Stimulated activated CD8-positive, alpha-beta memory T cell treated with anti-CD3 and anti-CD28 coated beads, Interleukin-12 subunit alpha, Interleukin-12 subunit beta, amount 100 ng/mL, for 1 hour (primary cell): ENCODE data around the gene TMEM208.

Experiments
- DNase-seq: peaks from one replicate; pipeline ENCODE4 v3.0.0-alpha.2; 2020; ENCODE audit warnings: low read depth

The TMEM208 gene

GRCh38 chr16:67226804-67227566, at the start of gene TMEM208:
TSS of gene TMEM208 (plus strand) at chr16:67227130. CDS start at chr16:67227219, 89 bp downstream.
- peak; percentile 97 for DNase-seq

DNA sequence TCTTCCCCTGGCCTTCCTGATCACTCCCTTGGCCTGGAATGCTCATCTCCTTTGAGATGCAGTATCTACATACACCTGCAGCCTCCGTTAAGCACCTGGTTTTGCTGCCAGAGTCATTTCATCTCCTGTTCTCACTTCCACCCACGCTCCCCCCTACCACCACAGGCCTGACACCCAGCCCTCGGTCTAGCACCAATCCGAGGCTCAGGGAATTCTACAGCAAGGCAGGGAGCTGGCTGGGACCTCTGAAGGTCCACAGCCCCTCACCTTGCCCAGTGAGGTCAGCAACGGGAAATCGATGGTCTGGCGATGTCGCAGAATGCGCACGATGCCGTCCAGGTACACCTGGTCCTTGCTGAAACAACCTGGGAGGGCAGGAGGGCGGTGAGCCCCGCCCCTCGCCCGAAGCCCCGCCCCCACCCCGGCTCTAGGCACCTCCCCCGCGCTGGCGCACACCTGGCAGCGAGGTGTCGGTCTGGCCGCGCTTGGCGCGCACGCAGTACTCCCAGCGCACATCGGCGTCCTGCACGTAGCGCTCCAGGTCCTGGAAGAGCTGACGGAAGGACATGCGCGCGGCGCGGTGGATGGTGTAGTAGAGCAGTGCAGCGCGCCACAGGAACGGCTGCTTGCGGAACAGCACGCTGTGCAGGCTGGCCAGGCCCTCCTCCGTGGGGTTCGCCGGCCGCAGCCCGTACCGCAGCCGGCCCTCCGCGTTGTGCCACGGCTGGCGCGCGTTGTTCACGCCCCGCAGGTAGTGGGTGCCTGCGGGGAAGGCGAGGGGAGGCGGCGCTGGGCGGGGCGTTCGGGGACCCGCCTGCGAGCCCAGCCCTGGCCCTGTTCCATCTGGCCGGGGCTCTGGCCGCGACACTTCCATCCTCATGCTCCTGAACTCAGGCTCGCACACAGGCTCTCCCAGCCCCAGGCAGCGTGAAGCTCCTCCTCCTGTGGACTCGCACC, 48.9 kb upstream of the TMEM208 start:
- DNase-seq: no peak

- no peak for DNase-seq
Measured at GRCh38 chr16:67179421-67180080, 47.4 kb upstream of the TMEM208 start.

- DNase-seq: no peak
Measured at GRCh38 chr16:67180166-67180565, 46.8 kb upstream of the TMEM208 start.

GRCh38 chr16:67181346-67181745, 45.6 kb upstream of the TMEM208 start:
- no peak for DNase-seq

DNA sequence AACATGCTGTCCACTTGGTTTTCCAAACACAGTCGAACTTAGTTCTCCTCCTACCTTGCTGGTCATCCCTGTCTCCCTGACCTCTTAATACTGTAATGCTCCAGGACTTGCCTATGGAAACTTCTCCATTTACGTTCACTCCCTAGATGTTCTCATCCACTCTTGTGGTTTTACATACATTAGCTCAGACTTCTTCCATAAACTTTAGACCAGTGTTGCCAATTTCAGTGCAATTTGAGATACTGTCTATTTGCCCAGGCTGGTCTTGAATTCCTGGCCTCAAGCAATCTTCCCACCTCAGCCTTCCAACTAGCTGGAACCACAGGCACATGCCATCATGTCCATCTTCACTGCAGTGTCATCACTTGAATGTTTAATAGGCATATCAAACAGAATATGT, 44.6 kb upstream of the TMEM208 start:
- no peak for DNase-seq

DNA sequence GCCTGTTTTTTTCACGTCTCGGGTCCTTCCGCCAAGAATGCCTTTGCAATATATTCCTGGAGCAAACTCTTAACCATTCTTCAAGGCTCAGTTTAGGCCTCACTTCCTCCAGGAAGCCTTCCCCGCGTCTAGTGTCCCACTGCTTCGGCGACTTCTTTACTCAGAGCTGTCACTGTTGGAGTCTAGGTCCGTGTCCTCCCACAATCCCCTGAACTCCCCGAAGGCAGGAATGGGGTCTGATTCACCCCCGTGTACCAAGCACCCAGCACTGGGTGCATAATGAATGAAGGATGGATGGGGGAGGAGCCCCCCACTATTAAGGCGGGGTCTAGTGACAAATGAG, 43.7 kb upstream of the TMEM208 start:
- DNase-seq: no peak

- DNase-seq: peak; percentile 87
Measured at GRCh38 chr16:67183627-67184452, 43.1 kb upstream of the TMEM208 start, which contains the start of gene MATCAP1. TSS of gene MATCAP1 (minus strand) at chr16:67183963. CDS start at chr16:67180610, 3,353 bp downstream.

DNA sequence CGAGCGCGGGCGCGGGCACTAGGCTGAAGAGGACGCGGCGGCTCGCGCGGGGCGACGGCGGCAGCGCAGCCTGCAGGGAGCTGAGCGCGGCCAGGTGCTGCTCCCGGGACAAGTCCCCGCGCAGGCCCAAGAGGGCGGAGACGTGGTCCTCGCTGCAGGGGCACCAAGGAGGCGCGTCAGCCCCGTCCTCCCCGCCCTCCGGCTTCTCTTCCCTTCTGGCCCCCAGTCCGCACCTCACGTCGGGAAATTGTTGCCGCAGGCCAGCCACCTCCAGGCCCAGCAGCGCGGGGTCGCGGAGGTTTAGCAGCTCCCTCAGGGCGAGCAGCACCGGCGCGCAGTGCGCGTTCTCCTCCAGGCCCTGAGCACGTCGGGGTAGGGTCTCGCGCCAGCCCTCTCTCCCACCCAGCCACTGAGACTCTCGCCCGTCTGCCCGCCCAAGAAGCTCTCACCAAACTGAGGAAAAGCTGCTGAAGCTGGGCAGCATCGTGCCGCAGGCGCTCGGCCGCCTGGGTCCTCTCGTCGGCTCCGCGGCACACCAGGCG, 42.4 kb upstream of the TMEM208 start:
- DNase-seq: no peak

GRCh38 chr16:67184995-67185650, 41.8 kb upstream of the TMEM208 start:
- DNase-seq: peak; percentile 75

- no peak for DNase-seq
Measured at GRCh38 chr16:67185651-67186134, 41.2 kb upstream of the TMEM208 start.

- no peak for DNase-seq
Measured at GRCh38 chr16:67186550-67186950, 40.4 kb upstream of the TMEM208 start.

DNA sequence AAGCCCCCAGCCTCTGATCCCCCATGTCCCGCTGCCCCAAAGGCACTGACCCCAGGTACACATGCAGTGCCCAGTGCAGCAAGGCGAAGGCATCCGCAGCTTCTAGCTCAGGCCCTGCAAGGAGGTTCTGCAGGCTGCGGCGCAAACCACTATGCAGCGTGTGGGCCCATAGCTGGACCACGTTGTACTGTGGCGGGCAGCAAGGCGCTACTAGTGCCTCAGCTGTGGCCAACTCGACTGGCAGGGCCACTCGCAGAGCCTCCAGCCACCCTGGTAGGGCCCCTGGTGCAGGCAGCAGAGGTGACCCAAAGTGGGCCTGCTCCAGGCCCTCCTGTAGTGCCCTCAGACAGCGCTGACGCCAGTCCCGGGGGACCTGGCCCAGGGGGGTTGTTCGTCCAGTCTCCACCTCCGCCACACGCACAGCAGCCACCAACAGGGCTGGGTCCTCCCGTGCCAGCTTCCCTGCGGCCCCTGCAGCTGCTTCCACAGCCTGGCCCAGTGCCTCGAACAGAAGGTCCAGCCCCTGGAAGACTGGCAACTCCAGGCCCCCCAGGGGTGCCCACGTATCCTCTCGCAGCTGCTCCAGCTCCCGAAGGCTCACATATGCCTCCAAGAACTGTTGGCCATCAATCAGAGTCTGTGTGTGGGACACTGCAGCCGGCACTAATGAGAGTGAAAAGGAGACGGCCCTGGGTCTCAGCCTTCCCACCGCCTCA, 39.6 kb upstream of the TMEM208 start:
- no peak for DNase-seq

- no peak for DNase-seq
Measured at GRCh38 chr16:67188323-67188722, 38.6 kb upstream of the TMEM208 start.

- DNase-seq: no peak
Measured at GRCh38 chr16:67188798-67189197, 38.1 kb upstream of the TMEM208 start.

- DNase-seq: no peak
Measured at GRCh38 chr16:67190041-67190440, 36.9 kb upstream of the TMEM208 start, which contains the start of gene EXOC3L1. TSS of gene EXOC3L1 (minus strand) at chr16:67190136. CDS start at chr16:67189676, 460 bp downstream.

- DNase-seq: no peak
Measured at GRCh38 chr16:67190448-67191399, 36.2 kb upstream of the TMEM208 start.

DNA sequence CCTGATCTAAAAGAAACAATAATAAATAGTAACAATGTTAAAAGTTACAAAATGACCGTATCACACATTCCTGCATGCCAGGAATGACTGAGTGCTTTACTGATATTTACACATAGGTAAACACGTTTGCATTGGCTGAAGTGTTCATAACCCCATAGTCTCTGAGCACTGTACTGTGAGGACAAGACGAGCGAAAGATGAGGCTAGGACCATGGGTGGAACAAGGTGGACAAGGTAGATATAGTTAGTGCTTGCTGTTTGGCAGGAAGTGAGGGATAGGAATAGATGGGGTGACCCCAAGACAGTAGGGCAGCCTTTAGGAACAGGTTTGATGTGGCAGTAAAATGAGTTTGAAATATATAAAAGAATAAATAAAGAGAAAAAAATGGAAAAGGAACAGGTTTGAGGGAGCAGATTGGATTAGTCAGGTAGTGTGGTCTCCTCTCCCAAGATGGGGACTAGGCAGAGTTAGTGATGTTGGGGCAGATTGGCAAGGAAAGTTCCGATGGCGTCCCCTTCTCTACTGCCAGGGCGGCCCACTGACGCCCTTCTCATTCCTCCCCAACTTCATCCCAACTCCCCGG, 35.4 kb upstream of the TMEM208 start:
- no peak for DNase-seq
